C4-2B (cell line): Measurements from ENCODE around the gene YIPF5.

Experiments
- H3K27ac ChIP-seq: fragments of 450-650 bp; 2 replicates; pipeline ENCODE4 v1.5.1; 2017
- CTCF ChIP-seq: fragments of 450-650 bp; conservative IDR thresholded peaks from 2 replicates; pipeline ENCODE4 v1.5.1; 2017; ENCODE audit warnings: mild to moderate bottlenecking
- ZFX ChIP-seq: fragments of 450-650 bp; IDR thresholded peaks from 2 replicates; pipeline ENCODE4 v1.6.1; 2017

YIPF5 gene

GRCh38 chr5:144126707-144127106 is 43.8 kb downstream of the YIPF5 start:
- H3K27ac ChIP-seq: no peak overlapping the region
- TF ChIP-seq CTCF: no peak
- no peak for TF ChIP-seq ZFX

- TF ChIP-seq CTCF (no peak), ZFX (no peak)
- no peak overlapping the region for H3K27ac ChIP-seq
Measured at GRCh38 chr5:144125163-144125726, 45.2 kb downstream of the YIPF5 start.

- no peak overlapping the region for H3K27ac ChIP-seq
- TF ChIP-seq CTCF: no peak
- TF ChIP-seq ZFX: no peak
Measured at GRCh38 chr5:144122641-144123040, 47.8 kb downstream of the YIPF5 start.

- no peak for TF ChIP-seq ZFX
- TF ChIP-seq CTCF: no peak
- H3K27ac ChIP-seq: no peak overlapping the region
Measured at GRCh38 chr5:144122081-144122480, 48.4 kb downstream of the YIPF5 start.

GRCh38 chr5:144121577-144121976 is 48.9 kb downstream of the YIPF5 start:
- no peak overlapping the region for H3K27ac ChIP-seq
- no peak for TF ChIP-seq CTCF
- no peak for TF ChIP-seq ZFX

GRCh38 chr5:144120661-144121180 is 49.7 kb downstream of the YIPF5 start:
- no peak overlapping the region for H3K27ac ChIP-seq
- TF ChIP-seq ZFX (no peak), CTCF (no peak)

- TF ChIP-seq CTCF (no peak), ZFX (no peak)
Measured at GRCh38 chr5:144117412-144117811, 53.0 kb downstream of the YIPF5 start.

More at GRCh38 chr5:144117412-144117811, 53.0 kb downstream of the YIPF5 start:
- H3K27ac ChIP-seq: no peak overlapping the region
